ENCODE measurements around the gene SEMA4B.
"Not testable (repeated sequence)": the region's sequence is repeated elsewhere in the genome, so short reads cannot be mapped to it uniquely, and the experiment has no call there.

The SEMA4B gene
- total RNA-seq: 7.2 to 8.0 reads per million in 2 donors

GRCh38 chr15:90201130-90201943 is at the start of gene SEMA4B:
Gene SEMA4B, plus strand, starts transcription at chr15:90201330. Its CDS starts 249 bp downstream, at chr15:90201579.
- DNase-seq: peak; percentile 54 to 84 (median 66)

GRCh38 chr15:90151989-90152645 is 49.0 kb upstream of the SEMA4B start:
- DNase-seq: no peak

- no peak for DNase-seq
These were observed 47.5 kb upstream of the SEMA4B start for GRCh38 chr15:90153658-90154057.

- DNase-seq: no peak
These were observed 46.9 kb upstream of the SEMA4B start for GRCh38 chr15:90154246-90154645.

- no peak for DNase-seq
These were observed 46.1 kb upstream of the SEMA4B start for GRCh38 chr15:90154861-90155626.

- no peak for DNase-seq
These were observed 41.9 kb upstream of the SEMA4B start for GRCh38 chr15:90159213-90159612.

GRCh38 chr15:90160781-90161727 is 40.1 kb upstream of the SEMA4B start:
- no peak for DNase-seq

- no peak for DNase-seq
These were observed 39.2 kb upstream of the SEMA4B start for GRCh38 chr15:90161950-90162361.

- no peak for DNase-seq
These were observed 38.2 kb upstream of the SEMA4B start for GRCh38 chr15:90162956-90163355.

GRCh38 chr15:90164239-90164638 is 36.9 kb upstream of the SEMA4B start:
- not testable (repeated sequence) for DNase-seq

GRCh38 chr15:90165157-90165556 is 36.0 kb upstream of the SEMA4B start:
- DNase-seq: no peak

- DNase-seq: peak in 1 of 5 experiments; percentile 9
These were observed 35.3 kb upstream of the SEMA4B start for GRCh38 chr15:90165659-90166489.

- DNase-seq: no peak
These were observed 34.0 kb upstream of the SEMA4B start for GRCh38 chr15:90167121-90167520.

- no peak for DNase-seq
These were observed 29.5 kb upstream of the SEMA4B start for GRCh38 chr15:90171623-90172022.

GRCh38 chr15:90173372-90173771 is 27.8 kb upstream of the SEMA4B start:
- no peak for DNase-seq

GRCh38 chr15:90174140-90174875 is 26.8 kb upstream of the SEMA4B start:
- no peak for DNase-seq

- DNase-seq: no peak
These were observed 24.1 kb upstream of the SEMA4B start for GRCh38 chr15:90177012-90177411.

GRCh38 chr15:90178468-90179435 is 22.4 kb upstream of the SEMA4B start:
- DNase-seq: peak in 1 of 5 experiments; percentile 24

- DNase-seq: no peak
These were observed 19.4 kb upstream of the SEMA4B start for GRCh38 chr15:90181776-90182175.
